Caco-2 (cell line): ENCODE data around the gene SEMA4D. TPM values are rescaled to one million over a fixed set of nuclear protein-coding genes. Genes with fewer than 3 reads are reported as not detected.

Experiments
- BruUV-seq: library from RNA; stranded (reverse); fragments of 400-500 nt; replicated peaks from 2 replicates; lab custom pipeline; 2021; lab: Mats Ljungman, UMichigan
- CTCF ChIA-PET: fragments of 300-600 bp; sonication (Branson Sonifier 250); formaldehyde crosslinking; loops from one replicate; lab custom pipeline; 2022; ENCODE audit warnings: antibody characterized with exemption; lab: Charles Lee
- POLR2A ChIA-PET: fragments of 300-600 bp; sonication (Branson Sonifier 250); formaldehyde crosslinking; loops from one replicate; lab custom pipeline; 2022; ENCODE audit warnings: antibody characterized with exemption; lab: Charles Lee
- DNase-seq, 2 experiments: peaks; one replicate each; pipeline versions ENCODE4 v3.0.0 to v3.0.0-alpha.2; 2020 to 2022
- H3K27me3 ChIP-seq: replicated peaks from 2 replicates; pipeline ENCODE4 v1.6.0; 2011; ENCODE audit warnings: low read length; ENCODE audit not compliant: control insufficient read depth, insufficient read depth
- H3K36me3 ChIP-seq: 2 replicates; pipeline ENCODE4 v1.5.1; 2011; ENCODE audit warnings: low read length; ENCODE audit not compliant: control insufficient read depth, insufficient read depth
- H3K4me1 ChIP-seq: fragments of 250-450 bp; sonication (Bioruptor Pico); 2 replicates; pipeline ENCODE4 v1.5.1; 2020; ENCODE audit warnings: mild to moderate bottlenecking
- H3K4me3 ChIP-seq: 2 replicates; pipeline ENCODE4 v1.5.1; 2011; ENCODE audit warnings: low read depth, mild to moderate bottlenecking, control low read depth, low read length
- H3K9me3 ChIP-seq: fragments of 250-450 bp; sonication (Bioruptor Pico); 2 replicates; pipeline ENCODE4 v1.5.1; 2020; ENCODE audit warnings: mild to moderate bottlenecking, moderate library complexity
- H3K27ac Mint-ChIP-seq: one replicate; pipeline ENCODE4 v1.8.0; 2022; ENCODE audit warnings: mixed read lengths; ENCODE audit not compliant: unreplicated experiment
- H3K27me3 Mint-ChIP-seq: one replicate; pipeline ENCODE4 v1.8.0; 2022; ENCODE audit warnings: mixed read lengths; ENCODE audit not compliant: insufficient read depth, unreplicated experiment
- H3K36me3 Mint-ChIP-seq: one replicate; pipeline ENCODE4 v1.8.0; 2022; ENCODE audit warnings: mild to moderate bottlenecking, mixed read lengths; ENCODE audit not compliant: insufficient read depth, unreplicated experiment
- H3K4me1 Mint-ChIP-seq: one replicate; pipeline ENCODE4 v1.8.0; 2022; ENCODE audit warnings: low read depth, mixed read lengths; ENCODE audit not compliant: unreplicated experiment
- H3K4me3 Mint-ChIP-seq: one replicate; pipeline ENCODE4 v1.8.0; 2022; ENCODE audit warnings: mild to moderate bottlenecking, moderate library complexity, mixed read lengths; ENCODE audit not compliant: unreplicated experiment
- H3K9me3 Mint-ChIP-seq: one replicate; pipeline ENCODE4 v1.8.0; 2022; ENCODE audit warnings: mixed read lengths; ENCODE audit not compliant: unreplicated experiment
- intact Hi-C: fragments of 100-400 bp; cut with micrococcal nuclease; formaldehyde crosslinking; loops from one replicate; pipeline ENCODE4 v1.10.0; 2022; ENCODE audit not compliant: unreplicated experiment
- total RNA-seq: library from RNA; stranded (reverse); gene quantifications from 2 replicates; pipeline ENCODE4 v1.2.3, GENCODE V29; 2022
- TF ChIP-seq, protein P1 (sequence below), 2 experiments: fragments of 200-600 bp in 1 of 2; IDR thresholded peaks; 1 replicate in 1 of 2; 2 replicates in 1 of 2; pipeline versions ENCODE4 v1.5.1 to v1.8.0; 2011 to 2022; ENCODE audit warnings: antibody characterized with exemption in 1 of 2, control low read depth in 1 of 2, inconsistent platforms in 1 of 2, low read depth in 1 of 2, low read length in 1 of 2, mild to moderate bottlenecking in 1 of 2, moderate library complexity in 1 of 2; ENCODE audit not compliant: insufficient read depth in 1 of 2, severe bottlenecking in 1 of 2, unreplicated experiment in 1 of 2

Gene SEMA4D
- total RNA-seq, 1 experiment from 2014 or later, result 17.1 TPM

DNA sequence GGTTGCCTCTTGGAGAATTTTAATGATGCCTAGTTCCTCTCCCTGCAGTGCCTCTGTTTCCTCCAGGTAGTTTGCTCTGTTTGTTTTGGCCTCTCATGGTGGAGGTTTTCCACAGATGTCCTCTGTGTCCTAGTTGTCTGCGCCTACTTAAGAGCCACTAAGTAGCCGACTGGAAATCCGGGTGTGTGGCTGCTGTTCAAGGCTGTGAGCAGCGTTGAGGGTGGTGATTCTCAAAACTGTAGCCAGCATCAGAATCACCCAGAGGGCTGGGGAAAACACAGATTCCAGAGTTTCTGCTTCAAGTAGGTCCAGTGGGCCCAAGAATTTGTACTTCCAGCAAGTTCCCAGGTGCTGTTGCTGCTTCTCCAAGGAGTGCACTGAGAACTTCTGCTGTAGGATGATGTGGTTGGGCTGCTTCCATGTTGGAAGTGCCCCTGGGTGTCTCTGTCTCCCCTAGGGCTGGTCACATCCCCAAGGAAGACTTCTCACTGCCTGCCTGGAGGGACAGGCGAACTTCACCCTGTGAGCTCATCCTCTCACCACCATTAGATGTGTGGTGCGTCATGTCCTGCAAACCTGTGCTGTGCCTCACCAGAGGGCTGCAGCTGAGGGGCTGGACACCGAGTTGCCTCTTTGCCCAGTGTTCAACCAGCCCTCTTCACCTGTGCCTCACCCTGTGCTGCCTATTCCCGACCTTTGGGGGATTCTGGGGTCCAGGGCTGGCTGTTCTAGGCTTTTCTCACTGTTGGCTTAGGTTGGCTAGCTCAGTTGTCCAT lies 144.9 kb downstream of the SEMA4D start:
- POLR2A ChIA-PET, result no interaction called here
- no TSS peak for BruUV-seq
- no peak for DNase-seq
- Mint-ChIP-seq H3K27ac (no peak overlapping the region), H3K27me3 (no peaks in the 10 kb centered on the region), H3K36me3 (peaks cover 27% of the 10 kb centered on the region), H3K4me3 (no peak overlapping the region), H3K9me3 (no peaks in the 10 kb centered on the region), H3K4me1 (peaks cover 6% of the 10 kb centered on the region)
- H3K4me3 ChIP-seq, result no peak overlapping the region
- no peaks in the 10 kb centered on the region for H3K36me3 ChIP-seq
- TF ChIP-seq, protein P1, sequence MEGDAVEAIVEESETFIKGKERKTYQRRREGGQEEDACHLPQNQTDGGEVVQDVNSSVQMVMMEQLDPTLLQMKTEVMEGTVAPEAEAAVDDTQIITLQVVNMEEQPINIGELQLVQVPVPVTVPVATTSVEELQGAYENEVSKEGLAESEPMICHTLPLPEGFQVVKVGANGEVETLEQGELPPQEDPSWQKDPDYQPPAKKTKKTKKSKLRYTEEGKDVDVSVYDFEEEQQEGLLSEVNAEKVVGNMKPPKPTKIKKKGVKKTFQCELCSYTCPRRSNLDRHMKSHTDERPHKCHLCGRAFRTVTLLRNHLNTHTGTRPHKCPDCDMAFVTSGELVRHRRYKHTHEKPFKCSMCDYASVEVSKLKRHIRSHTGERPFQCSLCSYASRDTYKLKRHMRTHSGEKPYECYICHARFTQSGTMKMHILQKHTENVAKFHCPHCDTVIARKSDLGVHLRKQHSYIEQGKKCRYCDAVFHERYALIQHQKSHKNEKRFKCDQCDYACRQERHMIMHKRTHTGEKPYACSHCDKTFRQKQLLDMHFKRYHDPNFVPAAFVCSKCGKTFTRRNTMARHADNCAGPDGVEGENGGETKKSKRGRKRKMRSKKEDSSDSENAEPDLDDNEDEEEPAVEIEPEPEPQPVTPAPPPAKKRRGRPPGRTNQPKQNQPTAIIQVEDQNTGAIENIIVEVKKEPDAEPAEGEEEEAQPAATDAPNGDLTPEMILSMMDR (IDR thresholded peaks at IDR 0.05; ENCODE audit: insufficient read depth in 1 of 2, low read depth in 1 of 2, low read length in 1 of 2, severe bottlenecking in 1 of 2, unreplicated experiment in 1 of 2), result no peak
- no peaks in the 10 kb centered on the region for H3K27me3 ChIP-seq
- intact Hi-C loops, result no loop called here
- H3K4me1 ChIP-seq, result no peaks in the 10 kb centered on the region
- CTCF ChIA-PET, result no interaction called here
- no peaks in the 10 kb centered on the region for H3K9me3 ChIP-seq

DNA sequence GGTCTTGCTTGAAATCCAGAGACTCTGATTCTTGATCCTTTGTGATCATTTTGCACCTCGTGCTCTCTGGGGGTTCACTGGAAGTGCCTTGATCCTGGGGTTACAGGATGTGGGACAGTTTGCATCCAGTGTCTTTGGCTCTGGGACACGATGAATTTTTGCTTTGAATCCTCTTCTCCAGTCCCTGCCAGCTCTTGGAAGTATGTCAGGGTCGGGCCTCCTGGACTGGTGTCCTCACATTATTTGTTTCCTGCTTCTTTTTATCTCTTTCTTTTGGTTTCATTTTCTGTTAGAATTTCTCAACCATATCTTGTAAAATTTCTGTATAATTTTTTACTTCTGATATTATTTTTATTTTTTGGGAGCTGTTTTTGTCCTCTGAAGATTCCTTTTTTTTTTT lies 145.5 kb downstream of the SEMA4D start:
- H3K27ac Mint-ChIP-seq, result no peak overlapping the region
- H3K4me3 Mint-ChIP-seq, result no peak overlapping the region
- Histone ChIP-seq H3K36me3 (no peaks in the 10 kb centered on the region), H3K4me1 (no peaks in the 10 kb centered on the region), H3K9me3 (no peaks in the 10 kb centered on the region), H3K27me3 (no peaks in the 10 kb centered on the region), H3K4me3 (no peak overlapping the region)
- no peaks in the 10 kb centered on the region for H3K9me3 Mint-ChIP-seq
- ChIA-PET CTCF (no interaction called here), POLR2A (no interaction called here)
- H3K4me1 Mint-ChIP-seq, result peaks cover 6% of the 10 kb centered on the region
- intact Hi-C loops, result no loop called here
- no peaks in the 10 kb centered on the region for H3K27me3 Mint-ChIP-seq
- H3K36me3 Mint-ChIP-seq, result peaks cover 27% of the 10 kb centered on the region
- no TSS peak for BruUV-seq
- TF ChIP-seq, protein P1 (IDR thresholded peaks at IDR 0.05; ENCODE audit: insufficient read depth in 1 of 2, low read depth in 1 of 2, low read length in 1 of 2, severe bottlenecking in 1 of 2, unreplicated experiment in 1 of 2), result no peak
- DNase-seq, result no peak

DNA sequence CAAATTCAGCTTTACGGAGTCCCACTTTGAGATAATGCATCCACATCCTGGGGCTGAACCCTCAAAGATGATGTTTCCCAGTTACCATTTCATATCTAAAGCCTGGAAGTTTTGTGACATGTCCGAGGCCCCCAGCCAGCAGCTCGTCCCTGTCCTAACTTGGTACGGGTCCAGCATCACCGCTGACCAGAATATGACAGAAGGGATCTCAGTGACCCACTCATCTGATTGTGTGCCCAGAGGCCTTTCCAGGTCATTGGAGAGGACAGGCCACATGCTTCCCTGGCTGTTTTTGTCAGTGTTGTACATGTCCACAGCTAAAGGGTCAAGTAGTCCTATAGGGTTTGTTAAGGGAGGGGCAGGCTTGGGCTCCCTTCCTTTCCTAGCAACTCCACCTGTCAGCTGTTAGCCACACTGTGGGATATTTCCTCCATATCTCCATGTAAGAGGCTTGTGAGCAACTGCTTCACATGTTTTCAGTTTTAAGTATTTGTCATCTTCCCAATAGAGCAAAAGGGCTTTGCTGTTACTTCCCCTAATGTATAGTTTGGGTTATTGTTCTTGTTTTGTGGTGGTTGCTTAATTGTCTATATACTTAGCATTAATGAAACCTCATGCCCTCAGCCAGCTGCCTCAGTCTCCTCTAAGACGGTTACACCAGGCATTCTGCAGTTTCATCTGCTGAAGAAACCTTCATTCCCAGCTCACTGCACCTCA lies 146.2 kb downstream of the SEMA4D start:
- Histone ChIP-seq H3K4me1 (no peaks in the 10 kb centered on the region), H3K4me3 (no peak overlapping the region), H3K36me3 (no peaks in the 10 kb centered on the region), H3K27me3 (no peaks in the 10 kb centered on the region), H3K9me3 (no peaks in the 10 kb centered on the region)
- DNase-seq, result no peak
- peaks cover 6% of the 10 kb centered on the region for H3K4me1 Mint-ChIP-seq
- no TSS peak for BruUV-seq
- ChIA-PET CTCF (no interaction called here), POLR2A (no interaction called here)
- intact Hi-C loops, result no loop called here
- H3K36me3 Mint-ChIP-seq, result peaks cover 32% of the 10 kb centered on the region
- no peak overlapping the region for H3K4me3 Mint-ChIP-seq
- no peaks in the 10 kb centered on the region for H3K9me3 Mint-ChIP-seq
- TF ChIP-seq, protein P1 (IDR thresholded peaks at IDR 0.05; ENCODE audit: insufficient read depth in 1 of 2, low read depth in 1 of 2, low read length in 1 of 2, severe bottlenecking in 1 of 2, unreplicated experiment in 1 of 2), result no peak
- no peak overlapping the region for H3K27ac Mint-ChIP-seq
- no peaks in the 10 kb centered on the region for H3K27me3 Mint-ChIP-seq
